ENCODE data around the gene DLG2.

DLG2 gene

GRCh38 chr11:84045146-84045545 is 1582.0 kb downstream of the DLG2 start:
- no peak for FAIRE-seq
- no peak for TF ChIP-seq CTCF (IDR thresholded peaks at IDR 0.05; ENCODE audit: insufficient read depth, missing control alignments)
- no peak for DNase-seq (ENCODE audit: insufficient read length, low spot score)

GRCh38 chr11:84044706-84045105 is 1582.4 kb downstream of the DLG2 start:
- TF ChIP-seq CTCF (IDR thresholded peaks at IDR 0.05; ENCODE audit: insufficient read depth, missing control alignments) = no peak
- no peak for DNase-seq (ENCODE audit: insufficient read length, low spot score)
- no peak for FAIRE-seq

- TF ChIP-seq CTCF (IDR thresholded peaks at IDR 0.05; ENCODE audit: insufficient read depth, missing control alignments) = no peak
- no peak for DNase-seq (ENCODE audit: insufficient read length, low spot score)
- no peak for FAIRE-seq
Observed at GRCh38 chr11:84036664-84037194, 1590.4 kb downstream of the DLG2 start.

GRCh38 chr11:84035645-84036044 is 1591.5 kb downstream of the DLG2 start:
- TF ChIP-seq CTCF (IDR thresholded peaks at IDR 0.05; ENCODE audit: insufficient read depth, missing control alignments) = no peak
- no peak for FAIRE-seq
- no peak for DNase-seq (ENCODE audit: insufficient read length, low spot score)

GRCh38 chr11:84034484-84034883 is 1592.7 kb downstream of the DLG2 start:
- no peak for FAIRE-seq
- TF ChIP-seq CTCF (IDR thresholded peaks at IDR 0.05; ENCODE audit: insufficient read depth, missing control alignments) = no peak
- DNase-seq (ENCODE audit: insufficient read length, low spot score) = no peak

GRCh38 chr11:84024266-84024665 is 1602.9 kb downstream of the DLG2 start:
- DNase-seq (ENCODE audit: insufficient read length, low spot score) = no peak
- no peak for FAIRE-seq
- no peak for TF ChIP-seq CTCF (IDR thresholded peaks at IDR 0.05; ENCODE audit: insufficient read depth, missing control alignments)

GRCh38 chr11:84022695-84023094 is 1604.4 kb downstream of the DLG2 start:
- TF ChIP-seq CTCF (IDR thresholded peaks at IDR 0.05; ENCODE audit: insufficient read depth, missing control alignments) = no peak
- DNase-seq (ENCODE audit: insufficient read length, low spot score) (no peak), FAIRE-seq (no peak)
